Hepatocyte (in vitro differentiated cells): ENCODE data around the gene ATP5F1D.

Experiments
- CTCF ChIP-seq: fragments of 200-600 bp; sonication (generic); IDR thresholded peaks from 2 replicates; pipeline ENCODE4 v1.5.1; 2016; ENCODE audit warnings: antibody characterized with exemption, mild to moderate bottlenecking; ENCODE audit not compliant: poor library complexity
- EZH2 ChIP-seq: fragments of 200-600 bp; sonication (generic); IDR thresholded peaks from 2 replicates; pipeline ENCODE4 v1.6.1; 2016; ENCODE audit warnings: antibody characterized with exemption, mild to moderate bottlenecking, borderline replicate concordance

- TF ChIP-seq CTCF (no peak), EZH2 (no peak)
These were observed 22.6 kb upstream of the ATP5F1D start for GRCh38 chr19:1218751-1219567.
